Omental fat pad (tissue), 4 donors: ENCODE results near the gene RIN3. TPM values are rescaled to one million over a fixed set of nuclear protein-coding genes. Genes with fewer than 3 reads are reported as not detected.

ENCODE experiments used
- ATAC-seq: fragments of 150-250 bp; one replicate; pipeline ENCODE4 v1.9.1; 2016; ENCODE audit warnings: mild to moderate bottlenecking, moderate library complexity; ENCODE audit not compliant: low FRiP score
- DNase-seq: peaks from one replicate; pipeline ENCODE4 v3.0.0-alpha.2; 2019; ENCODE audit warnings: low spot score
- CTCF ChIP-seq, 3 donors: fragments of 450-650 bp; IDR thresholded peaks; one replicate each; pipeline ENCODE4 v1.5.1; 2016 to 2017; ENCODE audit warnings: antibody characterized with exemption in 3 of 3, mild to moderate bottlenecking in 3 of 3, moderate library complexity in 2 of 3
- total RNA-seq, 4 donors: library from RNA; depleted of rRNA; stranded (reverse); fragments of >200 nt; gene quantifications; one replicate each; pipeline ENCODE4 v1.1.0, GENCODE V29; 2016

The RIN3 gene
- total RNA-seq, 4 donors from 2014 or later = 11.6 to 36.3 (median 20.2) TPM

GRCh38 chr14:92726933-92727262 is 213.3 kb downstream of the RIN3 start:
- DNase-seq (no peak), ATAC-seq (no peak)
- TF ChIP-seq CTCF (IDR thresholded peaks at IDR 0.05) = no peak

DNA sequence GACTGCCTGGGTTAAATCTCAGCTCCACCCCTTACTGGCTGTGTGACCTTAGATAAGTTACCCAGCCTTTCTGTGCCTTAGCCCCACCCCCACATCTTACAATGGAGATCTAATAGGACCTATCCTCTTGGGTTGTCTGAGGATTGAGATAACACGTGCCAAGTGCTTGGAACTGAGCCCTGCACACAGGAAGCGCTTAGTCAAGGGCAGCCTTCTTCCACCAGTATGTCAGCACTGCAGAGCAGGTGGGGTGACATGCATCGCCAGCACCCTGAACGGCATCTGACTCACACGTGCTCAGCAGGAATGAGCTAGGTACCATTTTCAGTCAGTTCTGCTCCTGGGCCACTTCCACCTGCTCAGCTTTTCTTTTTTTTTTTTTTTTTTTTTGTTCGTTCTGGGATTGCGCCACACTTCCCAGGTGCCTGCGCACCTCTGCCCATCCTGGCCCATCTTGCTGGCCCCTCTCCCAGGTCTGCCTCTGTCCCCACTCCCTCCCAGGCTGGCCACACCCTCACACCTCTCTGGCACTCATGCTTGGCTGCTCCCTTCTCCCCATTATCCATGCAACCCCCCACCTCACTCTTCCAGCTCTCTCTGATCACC is 215.3 kb downstream of the RIN3 start:
- no peak for DNase-seq
- no peak for TF ChIP-seq CTCF (IDR thresholded peaks at IDR 0.05)
- no peak for ATAC-seq

DNA sequence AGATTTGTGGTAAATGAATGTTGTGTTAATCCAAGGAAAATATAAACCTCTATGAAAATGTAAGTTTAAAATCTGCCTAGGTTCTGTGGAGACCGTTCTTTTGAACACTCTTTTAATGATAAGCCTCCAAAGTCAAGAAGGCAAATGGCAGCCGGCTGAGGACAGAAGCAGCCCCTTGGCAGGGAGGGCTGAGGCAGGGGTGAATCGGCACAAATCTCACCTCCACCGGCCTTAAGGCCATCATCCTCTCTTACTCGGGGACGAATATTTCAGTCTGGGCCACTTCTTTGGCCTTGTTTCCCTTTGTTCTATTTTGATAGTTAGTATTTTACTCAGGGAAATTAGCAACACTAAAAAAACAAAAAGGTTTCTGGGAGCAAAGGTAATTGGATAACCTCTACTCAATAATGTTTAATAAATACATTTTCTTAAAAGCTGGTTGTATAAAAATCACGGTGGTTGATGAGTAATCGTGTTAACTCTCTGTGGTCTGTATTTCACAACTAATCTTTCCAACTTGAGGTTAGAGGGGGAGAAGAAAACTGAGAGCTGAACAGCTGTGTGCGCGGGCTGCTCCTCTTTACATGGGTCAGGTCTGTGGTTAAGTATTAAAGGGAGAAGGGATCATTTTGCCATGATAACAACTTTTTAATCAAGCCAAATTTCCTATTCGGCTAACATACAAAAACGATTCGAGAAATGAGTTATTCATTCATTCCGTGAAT is 216.2 kb downstream of the RIN3 start:
- DNase-seq = no peak
- no peak for TF ChIP-seq CTCF (IDR thresholded peaks at IDR 0.05)

GRCh38 chr14:92731622-92732115 is 218.1 kb downstream of the RIN3 start:
- ATAC-seq (no peak), DNase-seq (no peak)
- no peak for TF ChIP-seq CTCF (IDR thresholded peaks at IDR 0.05)

More for the DNA sequence above, 216.2 kb downstream of the RIN3 start:
- ATAC-seq = no peak

GRCh38 chr14:92733007-92733406 is 219.4 kb downstream of the RIN3 start:
- no peak for ATAC-seq
- TF ChIP-seq CTCF (IDR thresholded peaks at IDR 0.05) = no peak
- DNase-seq = no peak

GRCh38 chr14:92734618-92735017 is 221.0 kb downstream of the RIN3 start:
- ATAC-seq = no peak
- no peak for TF ChIP-seq CTCF (IDR thresholded peaks at IDR 0.05)
- no peak for DNase-seq

- DNase-seq (no peak), ATAC-seq (no peak)
- no peak for TF ChIP-seq CTCF (IDR thresholded peaks at IDR 0.05)
Measured at GRCh38 chr14:92735344-92735743, 221.8 kb downstream of the RIN3 start.
